Hindlimb muscle (tissue), 1 donor: ENCODE measurements around the gene PGM5. TPM values are rescaled to one million over a fixed set of nuclear protein-coding genes. Genes with fewer than 3 reads are reported as not detected.
"Not testable (repeated sequence)": the region's sequence is repeated elsewhere in the genome, so short reads cannot be mapped to it uniquely, and the experiment has no call there.

Source experiments
- DNase-seq: peaks from one replicate; pipeline ENCODE4 v3.0.0-alpha.2; 2013
- polyA plus RNA-seq: library from polyadenylated mRNA; unstranded; fragments of 120-200 nt; gene quantifications from one replicate; pipeline ENCODE4 v1.2.1, GENCODE V29; 2013; ENCODE audit not compliant: insufficient read length

PGM5 gene
- 61.6 TPM for polyA plus RNA-seq

GRCh38 chr9:68356380-68357118 is at the start of gene PGM5:
PGM5 (plus strand) TSS chr9:68356611; CDS start chr9:68357128, 517 bp downstream.
- not testable (repeated sequence) for DNase-seq

GRCh38 chr9:68307127-68307526 is 49.3 kb upstream of the PGM5 start:
- DNase-seq, result not testable (repeated sequence)

- DNase-seq, result not testable (repeated sequence)
Measured at GRCh38 chr9:68307654-68308053, 48.8 kb upstream of the PGM5 start.

GRCh38 chr9:68311208-68311607 is 45.2 kb upstream of the PGM5 start:
- DNase-seq, result not testable (repeated sequence)

- DNase-seq, result not testable (repeated sequence)
Measured at GRCh38 chr9:68318209-68318608, 38.2 kb upstream of the PGM5 start.

- not testable (repeated sequence) for DNase-seq
Measured at GRCh38 chr9:68323749-68324148, 32.7 kb upstream of the PGM5 start.

- DNase-seq, result not testable (repeated sequence)
Measured at GRCh38 chr9:68324518-68324917, 31.9 kb upstream of the PGM5 start.

- not testable (repeated sequence) for DNase-seq
Measured at GRCh38 chr9:68329106-68329505, 27.3 kb upstream of the PGM5 start.

GRCh38 chr9:68330531-68331173 is 25.8 kb upstream of the PGM5 start:
- not testable (repeated sequence) for DNase-seq

GRCh38 chr9:68332122-68332521 is 24.3 kb upstream of the PGM5 start:
- DNase-seq, result not testable (repeated sequence)

GRCh38 chr9:68335935-68336334 is 20.5 kb upstream of the PGM5 start:
- DNase-seq, result not testable (repeated sequence)

GRCh38 chr9:68336639-68337339 is 19.6 kb upstream of the PGM5 start:
- not testable (repeated sequence) for DNase-seq

- not testable (repeated sequence) for DNase-seq
Measured at GRCh38 chr9:68338000-68338399, 18.4 kb upstream of the PGM5 start.

GRCh38 chr9:68342265-68343025 is 14.0 kb upstream of the PGM5 start:
- not testable (repeated sequence) for DNase-seq

GRCh38 chr9:68343242-68343641 is 13.2 kb upstream of the PGM5 start:
- DNase-seq, result not testable (repeated sequence)

- not testable (repeated sequence) for DNase-seq
Measured at GRCh38 chr9:68343992-68344391, 12.4 kb upstream of the PGM5 start.

- not testable (repeated sequence) for DNase-seq
Measured at GRCh38 chr9:68351689-68352088, 4.7 kb upstream of the PGM5 start.

- DNase-seq, result not testable (repeated sequence)
Measured at GRCh38 chr9:68355993-68356379, 425 bp upstream of the PGM5 start.

- not testable (repeated sequence) for DNase-seq
Measured at GRCh38 chr9:68357119-68357714, 806 bp downstream of the PGM5 start.

- DNase-seq, result not testable (repeated sequence)
Measured at GRCh38 chr9:68366933-68367547, 10.6 kb downstream of the PGM5 start.

GRCh38 chr9:68375789-68376188 is 19.4 kb downstream of the PGM5 start:
- DNase-seq, result not testable (repeated sequence)
